ENCODE data around the gene SCCPDH.

The SCCPDH gene, protein sequence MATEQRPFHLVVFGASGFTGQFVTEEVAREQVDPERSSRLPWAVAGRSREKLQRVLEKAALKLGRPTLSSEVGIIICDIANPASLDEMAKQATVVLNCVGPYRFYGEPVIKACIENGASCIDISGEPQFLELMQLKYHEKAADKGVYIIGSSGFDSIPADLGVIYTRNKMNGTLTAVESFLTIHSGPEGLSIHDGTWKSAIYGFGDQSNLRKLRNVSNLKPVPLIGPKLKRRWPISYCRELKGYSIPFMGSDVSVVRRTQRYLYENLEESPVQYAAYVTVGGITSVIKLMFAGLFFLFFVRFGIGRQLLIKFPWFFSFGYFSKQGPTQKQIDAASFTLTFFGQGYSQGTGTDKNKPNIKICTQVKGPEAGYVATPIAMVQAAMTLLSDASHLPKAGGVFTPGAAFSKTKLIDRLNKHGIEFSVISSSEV
- 30.8 to 117 (median 82.4) reads per million in 18 experiments for total RNA-seq

DNA sequence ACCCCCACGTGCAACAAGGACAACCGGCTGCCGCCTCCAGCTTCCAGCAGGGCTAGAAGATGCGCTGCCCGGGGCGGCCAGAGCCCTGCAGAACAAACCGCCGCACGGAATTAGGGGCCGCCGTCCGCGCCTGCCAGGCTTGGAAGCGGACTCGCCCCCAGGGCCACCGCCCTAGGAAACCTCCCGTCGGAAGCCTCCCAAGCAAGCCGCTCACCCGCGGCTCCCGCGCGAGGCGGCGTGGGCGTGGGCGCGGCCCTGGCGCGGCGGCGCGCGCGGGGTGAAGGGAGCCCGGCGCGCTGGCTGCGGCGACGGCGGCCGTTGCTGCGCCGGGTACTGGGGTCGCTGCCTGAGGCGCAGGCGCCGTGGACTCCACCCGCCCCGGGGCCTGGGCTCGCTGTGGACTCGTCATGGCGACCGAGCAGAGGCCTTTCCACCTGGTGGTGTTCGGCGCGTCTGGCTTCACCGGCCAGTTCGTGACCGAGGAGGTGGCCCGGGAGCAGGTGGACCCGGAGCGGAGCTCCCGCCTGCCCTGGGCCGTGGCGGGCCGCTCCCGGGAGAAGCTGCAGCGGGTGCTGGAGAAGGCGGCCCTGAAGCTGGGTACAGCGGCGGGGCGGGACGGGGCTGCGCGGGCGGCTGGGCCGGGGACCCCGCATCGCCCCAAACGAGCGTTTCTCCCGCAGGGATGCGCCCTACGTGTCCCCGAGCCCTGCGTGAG lies at the start of gene SCCPDH:
Gene SCCPDH, plus strand, starts transcription at position 394 of the 715 bp plus-strand sequence. Its CDS starts 14 bp downstream, at position 408.
- DNase-seq: peak; percentile 65 to 85

DNA sequence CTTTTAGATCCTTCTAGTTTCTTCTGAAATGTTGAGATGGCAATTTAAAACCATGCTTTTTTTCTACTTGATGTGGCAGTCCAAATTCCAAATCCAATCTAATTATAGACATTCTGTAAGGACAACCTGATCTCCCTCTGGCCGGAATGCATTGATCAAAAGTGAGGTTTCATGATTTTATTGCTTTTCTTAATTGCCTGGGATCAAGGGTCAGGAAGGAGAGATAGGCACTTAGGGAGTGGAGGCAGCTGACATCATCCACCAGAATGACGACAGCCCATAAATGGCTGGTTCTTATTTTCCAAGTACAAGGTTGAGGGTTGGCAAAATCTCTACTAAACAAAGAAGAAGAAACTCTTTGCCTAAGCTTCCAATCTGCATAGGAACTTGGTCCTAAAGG lies 46.4 kb upstream of the SCCPDH start:
- no peak for DNase-seq

DNA sequence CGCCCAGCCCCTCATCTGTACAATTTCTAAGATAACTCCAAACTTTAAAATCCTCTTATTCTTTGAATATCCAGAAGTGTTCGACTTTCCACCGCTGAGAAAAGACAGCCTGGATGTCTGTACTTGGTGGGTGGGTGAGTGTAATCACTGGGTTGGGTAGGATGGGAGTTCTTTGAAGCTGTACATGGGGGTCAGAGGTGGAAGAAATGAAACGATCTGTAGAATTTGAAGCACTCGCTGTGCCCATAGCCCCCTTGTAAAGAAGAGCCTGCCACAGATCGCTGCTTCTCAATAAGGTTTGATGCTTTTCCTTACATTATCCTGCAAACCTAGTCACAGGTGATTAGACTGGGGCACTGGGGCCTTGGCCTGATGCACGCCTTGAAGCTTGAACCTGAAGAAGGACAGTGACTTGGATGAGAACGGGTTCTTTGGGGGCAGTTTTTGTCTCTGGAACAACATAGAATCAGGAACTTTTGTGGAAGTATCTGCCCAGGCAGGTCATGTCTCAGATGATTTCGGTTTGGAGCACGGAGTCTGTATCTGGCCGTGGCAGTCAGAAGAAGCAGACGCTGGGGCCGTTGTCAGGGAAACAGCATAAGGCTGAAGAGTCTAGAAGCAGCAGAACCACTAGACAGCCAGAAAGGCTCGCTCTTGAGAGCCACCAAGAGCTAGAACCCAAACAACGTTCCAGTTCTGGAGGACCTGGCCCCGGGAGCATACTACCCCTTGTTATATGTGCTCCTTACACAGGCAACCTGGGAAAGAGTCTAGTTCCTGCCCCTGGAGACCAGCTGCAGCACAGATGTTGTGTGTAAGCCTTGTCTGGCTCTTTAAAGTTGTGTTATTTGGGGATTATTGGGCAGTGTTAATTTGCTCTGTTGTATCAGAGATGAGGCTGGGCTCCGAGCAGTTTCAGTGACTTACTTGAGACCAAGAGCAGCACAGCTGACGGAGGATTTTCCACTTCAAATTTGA lies 45.1 kb upstream of the SCCPDH start:
- no peak for DNase-seq

DNA sequence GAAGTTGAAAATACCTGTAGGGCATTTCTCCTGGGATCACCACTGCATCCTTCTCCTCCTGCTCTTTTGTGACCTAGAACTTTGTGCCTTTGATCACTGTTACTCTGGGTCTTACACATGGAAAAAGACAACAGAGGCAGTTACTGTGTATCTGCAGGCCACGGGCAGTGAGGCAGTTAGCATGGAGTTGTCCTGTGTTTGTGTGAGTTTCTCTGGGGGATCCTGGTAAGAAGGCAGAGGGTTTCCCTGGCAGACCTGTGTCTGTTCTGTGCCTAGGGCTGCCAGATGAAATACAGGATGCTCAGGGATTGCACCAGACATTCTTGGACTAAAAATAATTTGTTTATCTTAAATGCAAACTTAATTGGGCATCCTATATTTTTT lies 44.4 kb upstream of the SCCPDH start:
- no peak for DNase-seq

DNA sequence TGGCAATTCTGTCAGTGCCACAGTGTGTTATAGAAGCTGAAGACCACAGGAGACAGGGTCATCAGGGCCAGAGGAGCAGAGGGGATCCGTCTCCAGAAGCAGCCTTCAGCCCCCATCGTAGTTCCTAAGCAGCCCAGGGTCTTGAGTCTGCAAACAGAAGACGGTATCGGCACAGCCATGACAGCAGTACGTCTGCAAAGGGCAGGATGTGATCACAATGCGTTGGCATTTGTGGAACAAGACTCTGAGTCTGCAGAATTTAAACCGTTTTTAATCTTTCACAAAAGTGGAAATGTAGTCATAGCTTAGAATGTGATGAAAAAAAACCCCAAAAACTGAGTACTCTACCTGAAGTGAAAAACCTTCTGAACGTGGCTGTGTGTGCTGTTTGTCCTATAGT lies 44.0 kb upstream of the SCCPDH start:
- no peak for DNase-seq

DNA sequence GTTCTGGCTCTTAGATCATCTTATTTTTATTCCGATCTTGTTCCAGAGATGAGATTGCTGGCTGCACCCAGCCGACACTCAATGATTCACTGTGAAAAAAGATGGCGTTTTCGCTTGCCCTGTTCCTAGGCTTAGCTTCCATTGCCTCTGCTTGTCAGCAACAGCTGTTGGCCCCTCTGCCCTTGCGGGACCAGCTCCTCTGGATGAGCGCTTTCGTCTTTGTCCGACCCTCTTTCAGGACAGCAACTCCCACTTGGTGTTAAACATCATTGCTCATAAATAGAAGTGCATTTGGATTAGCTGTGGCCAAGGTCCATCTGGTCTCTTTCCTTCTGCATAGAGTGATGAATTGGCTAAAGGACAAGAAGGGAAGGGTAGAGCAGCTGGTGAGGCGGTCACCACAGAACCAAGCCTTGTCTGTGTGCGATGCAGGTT lies 43.5 kb upstream of the SCCPDH start:
- no peak for DNase-seq

DNA sequence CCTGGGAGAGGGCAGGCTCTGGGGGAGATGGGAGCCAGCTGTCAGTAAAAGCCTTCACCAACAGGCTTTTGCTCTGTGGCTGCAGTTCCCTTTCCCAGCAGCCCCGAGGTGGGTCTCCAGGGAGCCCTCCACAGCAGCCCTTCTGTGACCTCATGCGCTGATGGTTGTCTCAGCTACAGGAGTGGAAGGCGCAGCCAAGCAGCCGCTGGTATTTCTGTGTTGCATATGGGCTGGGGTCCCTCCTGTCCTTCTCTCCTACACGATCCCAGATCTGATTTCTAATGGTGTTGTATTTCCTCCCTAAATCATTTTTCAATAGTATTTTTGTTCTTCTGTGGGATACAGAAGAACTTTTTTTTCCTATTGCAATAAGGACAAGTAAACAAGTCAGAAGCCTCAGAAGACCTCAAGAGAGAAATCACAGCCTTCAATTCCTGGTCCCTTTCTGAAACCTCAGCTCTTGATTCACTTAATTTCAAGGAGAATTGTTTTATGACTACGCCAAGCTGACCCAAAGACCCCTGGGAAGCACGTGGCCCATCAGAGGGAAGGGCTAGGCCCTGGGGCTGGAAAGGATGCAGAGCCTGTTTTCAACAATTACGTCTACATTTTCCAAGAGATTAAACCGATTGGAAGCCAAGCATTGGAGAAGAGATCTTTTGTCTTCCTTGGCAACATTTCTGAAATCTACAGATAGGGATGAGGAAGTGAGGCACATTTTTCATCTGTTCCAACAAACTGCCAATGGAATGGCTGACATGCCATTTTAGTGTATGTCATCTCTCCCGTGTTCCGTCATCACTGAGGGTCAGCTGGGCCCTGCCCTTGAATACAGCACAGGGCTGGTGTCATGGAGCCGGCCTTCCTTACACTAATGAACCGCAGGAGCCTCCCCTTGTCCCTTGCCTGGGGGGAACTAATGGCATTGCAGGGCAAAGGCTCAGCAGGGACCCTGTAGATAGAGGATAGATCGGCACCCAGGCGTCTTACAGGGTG lies 42.0 kb upstream of the SCCPDH start:
- DNase-seq: no peak

DNA sequence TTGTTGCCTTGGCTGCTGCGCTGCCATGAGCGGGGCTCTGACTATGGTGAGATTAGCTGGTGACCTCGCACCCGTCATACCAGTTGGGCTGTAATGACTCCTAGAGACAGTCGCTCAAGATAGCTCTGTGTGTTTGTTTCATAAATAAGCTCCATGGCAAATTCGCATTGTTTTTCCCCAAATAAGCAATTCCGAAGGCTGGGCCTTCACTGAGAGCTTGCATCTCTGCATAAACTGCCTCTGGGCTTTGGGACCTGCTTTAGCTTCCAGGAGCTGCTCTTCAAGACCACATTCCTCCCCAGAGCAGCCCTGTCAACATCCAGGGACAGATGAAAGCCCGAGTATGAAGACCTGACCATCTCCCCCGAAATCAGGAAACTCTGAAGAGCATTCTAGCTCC lies 40.7 kb upstream of the SCCPDH start:
- DNase-seq: no peak

DNA sequence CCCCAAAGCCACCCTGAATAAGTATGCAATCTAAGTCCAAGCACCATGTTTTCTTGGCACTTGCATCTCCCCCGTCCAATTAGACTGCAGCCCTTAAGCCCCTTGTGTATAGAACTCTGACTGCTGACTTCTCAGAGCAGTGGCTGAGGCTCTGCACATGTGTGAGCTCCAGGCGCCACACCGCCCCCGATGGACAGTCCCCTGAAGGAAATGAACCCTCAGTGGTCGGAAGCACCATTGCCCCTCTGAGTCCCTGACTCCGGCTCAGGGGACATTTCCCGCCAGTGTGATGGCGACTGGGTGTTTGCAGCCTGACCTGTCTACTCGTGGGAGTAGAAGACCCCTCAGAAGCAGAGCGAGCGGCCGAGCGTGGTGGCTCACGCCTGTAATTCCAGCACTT lies 37.2 kb upstream of the SCCPDH start:
- no peak for DNase-seq

DNA sequence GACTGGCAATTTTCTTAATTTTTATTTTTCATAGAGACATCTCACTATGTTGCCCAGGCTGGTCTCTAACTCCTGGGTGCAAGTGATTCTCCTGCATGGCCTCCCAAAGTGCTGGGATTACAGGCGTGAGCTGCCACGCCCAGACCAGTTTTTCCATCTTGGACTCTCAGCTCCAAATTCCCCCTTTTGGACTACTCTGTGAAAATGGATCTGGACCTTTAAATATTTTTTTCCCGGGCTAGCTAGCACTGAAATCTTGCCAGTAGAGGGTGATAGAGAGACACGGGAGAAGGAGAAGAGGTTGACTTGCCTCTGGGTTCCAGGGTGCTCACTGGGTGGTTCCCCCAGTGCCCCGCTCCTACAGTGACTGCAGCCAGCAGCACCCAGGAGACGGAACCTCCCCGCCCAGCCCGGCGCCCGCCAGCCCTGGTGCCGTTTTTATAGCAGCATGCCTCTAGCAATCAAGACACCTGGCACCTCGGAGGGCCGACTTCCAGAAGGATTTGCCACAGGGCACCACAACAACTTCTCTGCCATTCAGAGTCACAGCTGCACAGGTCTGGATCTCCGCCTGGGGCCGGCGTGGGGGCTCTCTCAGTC lies 34.7 kb upstream of the SCCPDH start:
- DNase-seq: peak; percentile 81 to 85

DNA sequence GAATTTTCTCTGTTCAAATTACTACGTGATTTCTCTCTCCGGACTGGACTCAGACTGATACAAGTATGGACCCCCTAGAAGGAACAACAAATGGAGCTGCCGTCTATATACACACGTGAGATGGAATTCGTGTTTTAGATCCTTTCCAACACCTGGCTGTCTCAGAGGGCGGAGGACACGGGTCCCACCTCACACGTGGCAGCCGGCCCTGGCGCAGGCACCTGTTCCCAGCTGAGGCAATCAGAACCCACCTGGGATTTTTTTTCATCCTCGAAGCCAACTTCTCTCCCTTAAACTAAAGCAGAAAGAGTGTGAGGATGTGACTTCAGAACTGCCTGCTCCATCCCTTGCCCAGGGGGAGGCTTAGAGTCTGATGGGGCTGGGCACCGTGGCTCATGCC lies 34.1 kb upstream of the SCCPDH start:
- DNase-seq: no peak

DNA sequence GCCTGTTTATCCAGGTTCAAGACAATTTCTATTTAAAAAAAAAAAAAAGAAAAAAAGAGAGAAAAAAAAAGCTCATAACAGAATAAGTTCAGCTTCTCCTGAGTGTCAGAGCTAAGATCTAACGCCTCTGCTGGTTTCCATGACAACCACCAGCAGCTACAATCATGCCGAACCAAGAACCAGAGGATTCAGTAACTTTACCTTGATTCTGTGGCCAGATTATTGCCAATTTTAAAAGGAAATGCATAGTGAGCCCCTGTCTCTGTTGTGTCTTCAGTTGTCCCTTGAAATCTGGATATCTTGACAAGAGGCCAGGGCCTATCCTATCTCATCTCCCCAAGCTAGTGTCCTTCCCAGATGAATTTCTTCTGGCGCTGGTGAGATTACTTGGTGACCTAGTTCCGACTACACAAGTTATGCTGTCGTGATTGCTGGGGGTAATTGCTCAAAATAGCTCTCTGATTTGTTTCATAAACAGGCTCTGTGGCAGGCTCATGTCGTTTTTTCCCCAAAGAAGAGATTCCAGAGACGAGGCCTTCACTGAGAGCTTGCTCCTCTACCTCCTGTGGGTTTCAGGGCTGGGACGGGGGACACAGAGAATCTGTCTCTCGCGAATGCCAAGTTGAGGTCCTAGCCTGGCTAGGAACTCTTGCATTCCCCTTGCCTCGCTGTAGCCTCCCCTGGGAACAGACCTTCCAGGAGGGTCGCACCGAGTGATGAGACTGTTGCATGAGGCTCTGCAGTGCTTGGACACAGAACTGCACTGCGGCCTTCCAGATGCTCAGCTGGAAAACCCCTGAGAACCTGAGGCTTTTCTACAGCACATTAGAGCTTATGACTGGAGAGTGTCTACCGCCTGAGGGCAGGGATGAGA lies 32.4 kb upstream of the SCCPDH start:
- no peak for DNase-seq

DNA sequence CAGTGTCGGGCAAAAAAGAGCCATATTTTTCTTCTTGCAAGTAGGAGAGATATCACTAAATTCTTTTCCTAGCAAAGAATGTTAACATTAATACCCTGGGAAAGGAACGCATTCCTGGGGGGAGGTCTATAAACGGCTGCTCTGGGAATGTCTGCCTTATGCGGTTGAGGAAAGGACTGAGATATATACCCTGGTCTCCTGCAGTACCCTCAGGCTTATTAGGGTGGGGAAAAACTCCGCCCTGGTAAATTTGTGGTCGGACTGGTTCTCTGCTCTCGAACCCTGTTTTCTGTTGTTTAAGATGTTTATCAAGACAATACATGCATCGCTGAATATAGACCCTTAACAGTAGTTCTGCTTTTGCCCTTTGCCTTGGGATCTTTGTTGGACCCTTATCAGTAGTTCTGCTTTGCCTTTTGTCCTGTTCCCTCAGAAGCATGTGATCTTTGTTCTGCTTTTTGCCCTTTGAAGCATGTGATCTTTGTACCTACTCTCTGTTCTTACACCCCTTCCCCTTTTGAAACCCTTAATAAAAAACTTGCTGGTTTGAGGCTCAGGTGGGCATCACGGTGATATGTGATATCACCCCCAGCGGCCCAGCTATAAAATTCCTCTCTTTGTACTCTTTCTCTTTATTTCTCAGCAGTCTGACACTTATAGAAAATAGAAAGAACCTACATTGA lies 29.9 kb upstream of the SCCPDH start:
- peak; percentile 31 to 43 for DNase-seq

DNA sequence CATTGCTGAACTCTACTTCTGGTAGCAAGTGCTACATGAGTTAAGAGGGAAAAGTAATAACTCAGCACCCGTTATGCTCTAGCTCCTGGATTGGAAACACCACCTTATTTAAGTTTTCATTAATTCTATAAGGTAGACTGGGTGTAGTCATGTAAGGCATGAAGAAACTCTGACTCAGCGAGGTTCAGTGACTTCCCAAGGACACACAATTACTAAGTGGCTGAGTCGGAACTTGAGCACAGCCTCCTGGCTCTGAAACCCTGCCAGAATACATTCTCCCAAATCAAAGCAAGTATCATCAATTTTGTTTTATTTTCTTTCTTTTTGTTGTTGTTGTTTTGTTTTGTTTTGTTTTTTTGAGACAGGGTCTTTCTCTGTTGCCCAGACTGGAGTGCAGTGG lies 29.1 kb upstream of the SCCPDH start:
- peak in 1 of 2 donors; percentile 25 for DNase-seq

DNA sequence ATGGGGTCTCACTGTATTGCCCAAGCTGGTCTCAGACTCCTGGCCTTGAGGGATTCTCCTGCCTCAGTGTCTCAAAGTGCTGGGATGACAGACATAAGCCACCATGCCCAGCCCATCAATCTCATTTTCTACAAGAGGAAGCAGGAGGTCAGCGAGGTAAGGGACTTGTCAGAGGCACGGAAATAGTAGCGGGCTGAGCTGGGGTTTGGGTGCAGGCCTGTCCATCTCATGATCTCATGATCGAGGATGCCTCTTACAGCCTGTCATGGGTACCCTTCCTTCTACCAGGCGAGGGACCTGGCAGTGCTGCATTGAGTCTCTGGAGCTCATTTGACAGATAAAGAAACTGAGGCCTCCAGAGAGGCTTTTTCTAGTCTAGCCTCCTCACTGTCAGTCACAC lies 28.5 kb upstream of the SCCPDH start:
- DNase-seq: no peak

DNA sequence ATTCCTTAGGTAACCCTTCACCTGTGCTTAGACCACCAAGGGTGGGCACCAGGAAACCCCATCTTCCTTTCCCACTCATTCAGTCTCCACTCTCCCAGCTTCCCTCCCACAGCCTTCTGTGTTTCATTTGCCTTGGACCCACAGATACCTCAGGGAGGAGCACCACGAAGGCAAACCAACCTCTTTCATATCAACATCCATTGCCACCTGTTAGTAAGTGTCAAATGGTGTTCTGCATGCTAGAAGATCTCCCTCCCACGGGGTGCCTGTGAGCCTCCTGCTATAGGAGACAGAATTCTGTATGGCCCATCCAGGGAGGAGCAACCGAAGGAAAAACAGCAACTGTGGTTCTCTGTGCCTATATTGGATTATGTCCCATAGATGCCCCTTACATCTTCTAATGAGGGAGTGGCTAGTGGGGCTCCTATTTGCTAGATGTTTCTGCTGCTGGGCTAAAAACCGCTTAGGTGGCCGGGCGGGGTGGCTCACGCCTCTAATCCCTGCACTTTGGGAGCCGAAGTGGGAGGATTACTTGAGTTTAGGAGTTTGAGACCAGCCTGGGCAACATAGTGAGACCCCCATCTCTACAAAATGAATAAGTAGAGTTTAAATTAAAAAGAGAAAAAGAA lies 25.6 kb upstream of the SCCPDH start:
- DNase-seq: no peak

DNA sequence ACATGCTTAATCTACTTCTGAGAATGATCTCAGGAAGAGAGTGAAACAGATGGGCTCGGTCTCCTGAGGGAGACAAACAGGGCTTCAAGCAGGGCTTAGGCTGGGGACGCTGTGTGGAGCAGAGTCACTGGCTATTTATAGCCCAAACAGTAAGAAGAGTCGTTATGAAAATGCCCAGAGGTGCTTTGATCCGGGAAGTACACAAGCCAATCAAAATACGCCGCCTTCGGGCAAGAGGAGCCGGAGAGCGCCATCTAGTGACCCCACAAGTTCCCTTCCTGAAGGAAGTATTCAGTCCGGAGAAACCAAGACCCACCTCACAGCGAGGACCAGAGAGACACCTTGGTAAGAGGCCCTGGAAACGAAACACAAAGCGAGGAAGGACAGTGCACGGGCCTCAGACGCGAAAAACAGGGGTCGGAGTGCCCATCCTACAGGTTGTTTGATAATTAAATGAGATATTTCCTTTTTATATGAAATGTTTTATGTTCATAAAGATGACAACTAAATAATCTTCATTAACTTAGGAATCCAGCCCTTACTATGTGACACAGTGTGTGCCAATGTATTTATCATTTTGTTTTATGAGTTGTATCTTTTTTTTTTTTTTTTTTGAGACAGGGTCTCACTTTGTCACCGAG lies 25.0 kb upstream of the SCCPDH start:
- peak; percentile 91 to 95 for DNase-seq

DNA sequence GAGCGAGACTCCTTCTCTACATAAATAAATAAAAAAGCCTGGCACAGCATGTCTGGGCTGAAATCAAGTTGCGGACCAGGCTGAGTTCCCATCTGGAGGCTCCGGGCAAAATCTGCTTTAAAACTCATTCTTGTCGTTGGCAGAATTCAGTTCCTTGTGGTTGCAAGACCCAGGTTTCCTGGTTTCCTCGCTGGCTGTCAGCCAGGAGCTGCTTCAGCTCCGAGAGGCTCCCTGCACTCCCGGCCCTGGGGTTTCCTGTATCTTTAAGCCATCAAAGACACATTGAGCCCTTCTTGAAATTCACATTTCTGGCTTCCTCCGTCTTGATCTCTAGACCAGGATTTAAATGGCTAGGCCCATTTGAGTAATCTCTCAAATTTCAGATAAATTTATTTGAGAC lies 20.6 kb upstream of the SCCPDH start:
- no peak for DNase-seq
